GM23338 (cell line): Measurements from ENCODE around the gene RAB37. TPM values are rescaled to one million over a fixed set of nuclear protein-coding genes. Genes with fewer than 3 reads are reported as not detected.

Source experiments
- ATAC-seq: fragments of 200-7000 bp; cut with Tn5 transposase; 3 replicates; pipeline ENCODE4 v1.9.1; 2020
- DNase-seq: peaks from one replicate; pipeline ENCODE4 v3.0.0-alpha.2; 2015; ENCODE audit warnings: low spot score
- H2AFZ ChIP-seq: fragments of 200-600 bp; sonication (generic); 2 replicates; pipeline ENCODE4 v1.8.0; 2016; ENCODE audit warnings: antibody characterized with exemption, mild to moderate bottlenecking, moderate library complexity
- H3F3A ChIP-seq: fragments of 200-600 bp; sonication (generic); replicated peaks from 2 replicates; pipeline ENCODE4 v1.8.0; 2017; ENCODE audit warnings: antibody characterized with exemption, mixed run types, low read depth
- H3K27ac ChIP-seq: fragments of 200-600 bp; sonication (generic); 2 replicates; pipeline ENCODE4 v1.6.1; 2016; ENCODE audit warnings: low read depth
- H3K27me3 ChIP-seq: fragments of 200-600 bp; sonication (generic); 2 replicates; pipeline ENCODE4 v1.8.0; 2016; ENCODE audit warnings: mild to moderate bottlenecking, mixed run types, moderate library complexity; ENCODE audit not compliant: insufficient read depth
- H3K36me3 ChIP-seq: fragments of 200-600 bp; sonication (generic); 2 replicates; pipeline ENCODE4 v1.8.0; 2016; ENCODE audit warnings: mild to moderate bottlenecking; ENCODE audit not compliant: insufficient read depth
- H3K4me1 ChIP-seq: fragments of 200-600 bp; sonication (generic); 2 replicates; pipeline ENCODE4 v1.8.0; 2016; ENCODE audit warnings: mild to moderate bottlenecking, moderate library complexity; ENCODE audit not compliant: insufficient read depth
- H3K4me2 ChIP-seq: fragments of 200-600 bp; sonication (generic); 2 replicates; pipeline ENCODE4 v1.7.1; 2017; ENCODE audit warnings: mixed run types
- H3K4me3 ChIP-seq: fragments of 200-600 bp; sonication (generic); 2 replicates; pipeline ENCODE4 v1.6.1; 2016; ENCODE audit warnings: mixed run types
- H3K79me2 ChIP-seq: fragments of 200-600 bp; sonication (generic); replicated peaks from 2 replicates; pipeline ENCODE4 v1.8.0; 2017; ENCODE audit warnings: mild to moderate bottlenecking; ENCODE audit not compliant: insufficient read depth
- H3K9me2 ChIP-seq: fragments of 200-600 bp; sonication (generic); 2 replicates; pipeline ENCODE4 v1.8.0; 2017; ENCODE audit not compliant: insufficient read depth
- H4K20me1 ChIP-seq: fragments of 200-600 bp; sonication (generic); replicated peaks from 2 replicates; pipeline ENCODE4 v1.8.0; 2017; ENCODE audit warnings: mild to moderate bottlenecking; ENCODE audit not compliant: insufficient read depth
- H3K27ac Mint-ChIP-seq: 2 replicates; pipeline ENCODE4 v1.8.0; 2020; ENCODE audit warnings: inconsistent platforms, mild to moderate bottlenecking, moderate library complexity, mixed read lengths
- H3K27me3 Mint-ChIP-seq: 3 replicates; pipeline ENCODE4 v1.8.0; 2022; ENCODE audit warnings: low read depth, mild to moderate bottlenecking, moderate library complexity, mixed read lengths, inconsistent platforms; ENCODE audit not compliant: insufficient read depth, poor library complexity
- H3K36me3 Mint-ChIP-seq: 3 replicates; pipeline ENCODE4 v1.8.0; 2021; ENCODE audit warnings: low read depth, mild to moderate bottlenecking, inconsistent platforms, moderate library complexity, mixed read lengths
- H3K4me1 Mint-ChIP-seq: 3 replicates; pipeline ENCODE4 v1.8.0; 2020; ENCODE audit warnings: mild to moderate bottlenecking, inconsistent platforms, mixed read lengths
- H3K4me3 Mint-ChIP-seq: 3 replicates; pipeline ENCODE4 v1.8.0; 2021; ENCODE audit warnings: moderate library complexity, mild to moderate bottlenecking, inconsistent platforms, mixed read lengths
- H3K9me3 Mint-ChIP-seq: 3 replicates; pipeline ENCODE4 v1.8.0; 2020; ENCODE audit warnings: moderate library complexity, mild to moderate bottlenecking, inconsistent platforms, mixed read lengths
- EZH2phosphoT487 ChIP-seq: fragments of 200-600 bp; sonication (generic); IDR thresholded peaks from one replicate; pipeline ENCODE4 v1.8.1; 2018; ENCODE audit warnings: antibody characterized with exemption; ENCODE audit not compliant: unreplicated experiment
- NANOG ChIP-seq: IDR thresholded peaks from 2 replicates; pipeline ENCODE4 v1.6.1; 2016; ENCODE audit warnings: antibody characterized with exemption, borderline replicate concordance
- ZNF331 ChIP-seq: fragments of 250-450 bp; sonication (Bioruptor Pico); IDR thresholded peaks from 2 replicates; pipeline ENCODE4 v1.5.0; 2020; ENCODE audit warnings: low read depth, mild to moderate bottlenecking, moderate library complexity
- polyA plus RNA-seq: library from polyadenylated mRNA; unstranded; fragments of >200 nt; fragmentation: Nextera tagmentation; extraction: Ambion mirVana; gene quantifications from 2 replicates; pipeline ENCODE4 v1.2.1, GENCODE V29; 2016
- total RNA-seq: library from RNA; depleted of rRNA; stranded (reverse); fragments of >200 nt; shearing (Covaris generic); gene quantifications from 2 replicates; pipeline ENCODE4 v1.2.3, GENCODE V29; 2014
- TF ChIP-seq, protein P1 (sequence below): IDR thresholded peaks from one replicate; pipeline ENCODE4 v1.6.1; 2018; ENCODE audit warnings: antibody characterized with exemption; ENCODE audit not compliant: unreplicated experiment
- TF ChIP-seq, protein P2 (sequence below): IDR thresholded peaks from 2 replicates; pipeline ENCODE4 v1.6.1; 2016; ENCODE audit warnings: antibody characterized with exemption
- TF ChIP-seq, protein P3 (sequence below), 2 experiments: fragments of 200-600 bp in 1 of 2; sonication (generic) in 1 of 2; conservative IDR thresholded peaks; 2 replicates each; pipeline versions ENCODE4 v1.5.1 to v1.6.1; 2016 to 2017; ENCODE audit warnings: antibody characterized with exemption in 2 of 2, low read depth in 2 of 2, mild to moderate bottlenecking in 2 of 2, moderate library complexity in 1 of 2

Gene RAB37
- total and polyA plus RNA-seq, 2 experiments from 2014 or later: 3.3 to 5.2 TPM

DNA sequence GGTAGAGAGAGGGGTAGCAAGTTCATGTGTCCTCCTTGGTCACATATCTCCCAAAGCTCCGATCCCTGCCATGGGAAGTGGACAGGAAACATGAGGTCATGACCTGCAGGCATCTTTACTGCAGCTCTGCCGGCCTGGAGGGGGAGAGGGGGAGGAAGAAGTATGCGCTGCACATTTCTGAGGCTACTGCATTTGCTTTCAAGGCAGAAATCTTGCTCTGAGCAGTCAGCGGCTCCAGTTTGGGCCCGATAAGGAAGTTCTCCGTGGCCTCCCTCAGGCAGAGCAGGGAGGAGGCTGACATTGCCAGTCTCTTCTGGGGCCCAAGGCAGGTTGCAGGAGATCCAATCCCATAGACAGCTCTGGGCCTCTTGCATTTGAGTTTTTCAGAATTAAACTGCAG is 9.9 kb downstream of the RAB37 start (continued):
- TF ChIP-seq, protein P1, sequence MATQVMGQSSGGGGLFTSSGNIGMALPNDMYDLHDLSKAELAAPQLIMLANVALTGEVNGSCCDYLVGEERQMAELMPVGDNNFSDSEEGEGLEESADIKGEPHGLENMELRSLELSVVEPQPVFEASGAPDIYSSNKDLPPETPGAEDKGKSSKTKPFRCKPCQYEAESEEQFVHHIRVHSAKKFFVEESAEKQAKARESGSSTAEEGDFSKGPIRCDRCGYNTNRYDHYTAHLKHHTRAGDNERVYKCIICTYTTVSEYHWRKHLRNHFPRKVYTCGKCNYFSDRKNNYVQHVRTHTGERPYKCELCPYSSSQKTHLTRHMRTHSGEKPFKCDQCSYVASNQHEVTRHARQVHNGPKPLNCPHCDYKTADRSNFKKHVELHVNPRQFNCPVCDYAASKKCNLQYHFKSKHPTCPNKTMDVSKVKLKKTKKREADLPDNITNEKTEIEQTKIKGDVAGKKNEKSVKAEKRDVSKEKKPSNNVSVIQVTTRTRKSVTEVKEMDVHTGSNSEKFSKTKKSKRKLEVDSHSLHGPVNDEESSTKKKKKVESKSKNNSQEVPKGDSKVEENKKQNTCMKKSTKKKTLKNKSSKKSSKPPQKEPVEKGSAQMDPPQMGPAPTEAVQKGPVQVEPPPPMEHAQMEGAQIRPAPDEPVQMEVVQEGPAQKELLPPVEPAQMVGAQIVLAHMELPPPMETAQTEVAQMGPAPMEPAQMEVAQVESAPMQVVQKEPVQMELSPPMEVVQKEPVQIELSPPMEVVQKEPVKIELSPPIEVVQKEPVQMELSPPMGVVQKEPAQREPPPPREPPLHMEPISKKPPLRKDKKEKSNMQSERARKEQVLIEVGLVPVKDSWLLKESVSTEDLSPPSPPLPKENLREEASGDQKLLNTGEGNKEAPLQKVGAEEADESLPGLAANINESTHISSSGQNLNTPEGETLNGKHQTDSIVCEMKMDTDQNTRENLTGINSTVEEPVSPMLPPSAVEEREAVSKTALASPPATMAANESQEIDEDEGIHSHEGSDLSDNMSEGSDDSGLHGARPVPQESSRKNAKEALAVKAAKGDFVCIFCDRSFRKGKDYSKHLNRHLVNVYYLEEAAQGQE: no peak
- TF ChIP-seq NANOG (no peak), ZNF331 (CRISPR knock-in tag) (no peak), EZH2phosphoT487 (no peak)

DNA sequence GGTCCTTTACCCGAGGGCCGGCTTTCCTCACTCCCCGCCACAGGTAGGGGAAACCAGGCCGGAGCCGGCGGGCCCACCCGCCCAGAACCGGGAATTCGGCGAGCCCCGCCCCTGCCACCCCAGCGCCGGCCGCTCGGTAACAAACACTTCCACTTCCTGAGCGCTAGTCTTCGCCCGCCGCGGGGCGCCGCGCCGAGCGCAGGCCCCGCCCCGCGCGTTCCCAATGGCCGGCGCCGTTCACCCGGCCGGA is 11.1 kb downstream of the RAB37 start:
- H3K9me2 ChIP-seq: no peaks in the 10 kb centered on the region
- peak overlapping the region; percentile 57; the same call in 2 of the 3 replicates for H3K4me3 Mint-ChIP-seq
- H3K27me3 Mint-ChIP-seq: peaks cover 35% of the 10 kb centered on the region
- no peak for ATAC-seq
- peak overlapping the region; percentile 88 for H3K4me2 ChIP-seq
- H3K27ac Mint-ChIP-seq: no peak overlapping the region
- peaks cover 16% of the 10 kb centered on the region for H3K36me3 Mint-ChIP-seq
- H3K4me3 ChIP-seq: peak overlapping the region; percentile 94
- H3K4me1 ChIP-seq: peaks cover 55% of the 10 kb centered on the region
- no peak for DNase-seq
- peaks cover 42% of the 10 kb centered on the region for H3K79me2 ChIP-seq
- H3K36me3 ChIP-seq: no peaks in the 10 kb centered on the region
- no peaks in the 10 kb centered on the region for H3K27me3 ChIP-seq
- H2AFZ ChIP-seq: no peak overlapping the region; the same call in 1 of the 2 replicates
- TF ChIP-seq, protein P2, sequence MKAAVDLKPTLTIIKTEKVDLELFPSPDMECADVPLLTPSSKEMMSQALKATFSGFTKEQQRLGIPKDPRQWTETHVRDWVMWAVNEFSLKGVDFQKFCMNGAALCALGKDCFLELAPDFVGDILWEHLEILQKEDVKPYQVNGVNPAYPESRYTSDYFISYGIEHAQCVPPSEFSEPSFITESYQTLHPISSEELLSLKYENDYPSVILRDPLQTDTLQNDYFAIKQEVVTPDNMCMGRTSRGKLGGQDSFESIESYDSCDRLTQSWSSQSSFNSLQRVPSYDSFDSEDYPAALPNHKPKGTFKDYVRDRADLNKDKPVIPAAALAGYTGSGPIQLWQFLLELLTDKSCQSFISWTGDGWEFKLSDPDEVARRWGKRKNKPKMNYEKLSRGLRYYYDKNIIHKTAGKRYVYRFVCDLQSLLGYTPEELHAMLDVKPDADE: 0 out of 2 replicates have a peak, but pooled peaks have one; percentile 4
- TF ChIP-seq, protein P3, sequence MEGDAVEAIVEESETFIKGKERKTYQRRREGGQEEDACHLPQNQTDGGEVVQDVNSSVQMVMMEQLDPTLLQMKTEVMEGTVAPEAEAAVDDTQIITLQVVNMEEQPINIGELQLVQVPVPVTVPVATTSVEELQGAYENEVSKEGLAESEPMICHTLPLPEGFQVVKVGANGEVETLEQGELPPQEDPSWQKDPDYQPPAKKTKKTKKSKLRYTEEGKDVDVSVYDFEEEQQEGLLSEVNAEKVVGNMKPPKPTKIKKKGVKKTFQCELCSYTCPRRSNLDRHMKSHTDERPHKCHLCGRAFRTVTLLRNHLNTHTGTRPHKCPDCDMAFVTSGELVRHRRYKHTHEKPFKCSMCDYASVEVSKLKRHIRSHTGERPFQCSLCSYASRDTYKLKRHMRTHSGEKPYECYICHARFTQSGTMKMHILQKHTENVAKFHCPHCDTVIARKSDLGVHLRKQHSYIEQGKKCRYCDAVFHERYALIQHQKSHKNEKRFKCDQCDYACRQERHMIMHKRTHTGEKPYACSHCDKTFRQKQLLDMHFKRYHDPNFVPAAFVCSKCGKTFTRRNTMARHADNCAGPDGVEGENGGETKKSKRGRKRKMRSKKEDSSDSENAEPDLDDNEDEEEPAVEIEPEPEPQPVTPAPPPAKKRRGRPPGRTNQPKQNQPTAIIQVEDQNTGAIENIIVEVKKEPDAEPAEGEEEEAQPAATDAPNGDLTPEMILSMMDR (conservative IDR thresholded peaks at IDR 0.05; ENCODE audit: low read depth in 2 of 2): no peak
- H3K4me1 Mint-ChIP-seq: peaks cover 66% of the 10 kb centered on the region
- no peaks in the 10 kb centered on the region for H3K9me3 Mint-ChIP-seq
- peaks cover 6% of the 10 kb centered on the region; the same call in 1 of the 2 replicates for H3F3A ChIP-seq
- H3K27ac ChIP-seq: no peak overlapping the region
- peaks cover 27% of the 10 kb centered on the region for H4K20me1 ChIP-seq
